HepG2 (cell line): Measurements from ENCODE around the gene STRBP. TPM values are rescaled to one million over a fixed set of nuclear protein-coding genes. Genes with fewer than 3 reads are reported as not detected.

Source experiments
- BCL6 ChIP-seq: IDR thresholded peaks from 2 replicates; pipeline ENCODE4 v1.6.1; 2016; ENCODE audit warnings: missing genetic modification reagents, missing compliant biosample characterization
- DZIP1 ChIP-seq: sonication (generic); formaldehyde crosslinking; IDR thresholded peaks from 2 replicates; pipeline ENCODE4 v1.5.0; 2020; ENCODE audit warnings: mild to moderate bottlenecking, missing genetic modification reagents
- GLMP ChIP-seq: sonication (generic); formaldehyde crosslinking; IDR thresholded peaks from 2 replicates; pipeline ENCODE4 v1.9.0; 2021; ENCODE audit warnings: missing genetic modification reagents, mild to moderate bottlenecking, borderline replicate concordance
- MNT ChIP-seq: fragments of 450-650 bp; IDR thresholded peaks from 2 replicates; pipeline ENCODE4 v1.6.1; 2016
- NFKBIZ ChIP-seq: IDR thresholded peaks from 2 replicates; pipeline ENCODE4 v1.6.1; 2018; ENCODE audit warnings: missing genetic modification reagents, missing compliant biosample characterization
- RXRA ChIP-seq: sonication (generic); formaldehyde crosslinking; IDR thresholded peaks from 2 replicates; pipeline ENCODE4 v1.5.1; 2020; ENCODE audit warnings: missing genetic modification reagents
- SOX6 ChIP-seq, 2 experiments: fragments of 450-650 bp in 1 of 2; sonication (generic) in 1 of 2; formaldehyde crosslinking in 1 of 2; IDR thresholded peaks; 2 replicates each; pipeline versions ENCODE4 v1.4.0 to v1.6.1; 2017 to 2020; ENCODE audit warnings: antibody characterized with exemption in 1 of 2, mild to moderate bottlenecking in 1 of 2, missing genetic modification reagents in 1 of 2
- TCF7 ChIP-seq: sonication (generic); IDR thresholded peaks from 2 replicates; pipeline ENCODE4 v1.6.1; 2016; ENCODE audit warnings: antibody characterized with exemption, low read depth
- THRA ChIP-seq: sonication (generic); formaldehyde crosslinking; IDR thresholded peaks from 2 replicates; pipeline ENCODE4 v1.4.0; 2020; ENCODE audit warnings: missing genetic modification reagents, borderline replicate concordance
- ZBTB37 ChIP-seq: sonication (generic); formaldehyde crosslinking; IDR thresholded peaks from 2 replicates; pipeline ENCODE4 v1.4.0; 2020; ENCODE audit warnings: mild to moderate bottlenecking, missing genetic modification reagents
- ZNF615 ChIP-seq: sonication (generic); formaldehyde crosslinking; IDR thresholded peaks from 2 replicates; pipeline ENCODE4 v1.5.0; 2020; ENCODE audit warnings: mild to moderate bottlenecking, missing genetic modification reagents, borderline replicate concordance
- ZNF646 ChIP-seq: sonication (generic); formaldehyde crosslinking; IDR thresholded peaks from 2 replicates; pipeline ENCODE4 v1.9.0; 2021; ENCODE audit warnings: mild to moderate bottlenecking, missing genetic modification reagents
- polyA plus RNA-seq, 8 experiments: library from polyadenylated mRNA; depleted of rRNA in 3 of 8; stranded (reverse) in 7 of 8; unstranded in 1 of 8; fragments of >200 nt; fragmentation: Illumina TruSeq in 4 of 8; extraction: Trizol in 4 of 8; gene quantifications; 2 replicates each; pipeline versions ENCODE4 v1.2.1 to v1.2.3, GENCODE V29; 2011 to 2016; ENCODE audit warnings: low read depth in 4 of 8, missing spikeins in 1 of 8, mixed read lengths in 1 of 8; ENCODE audit not compliant: insufficient read depth in 1 of 8
- total RNA-seq, 5 experiments: library from RNA; depleted of rRNA; stranded (reverse); fragments of >200 nt; fragmentation: Illumina TruSeq; extraction: Trizol; gene quantifications; 2 replicates each; pipeline ENCODE4 v1.2.3, GENCODE V29; 2016; ENCODE audit warnings: low read depth in 1 of 5

Gene STRBP
- total and polyA plus RNA-seq, 2 of the 13 experiments (the other 11 are each of a cell fraction or from before 2014, with no cell fraction given) = 14.5 to 38.5 TPM

GRCh38 chr9:123087359-123087888 is 181.0 kb downstream of the STRBP start (continued):
- TF ChIP-seq ZBTB37 (no peak), MNT (no peak), GLMP (CRISPR knock-in tag) (no peak), ZNF615 (no peak), SOX6 (IDR thresholded peaks at IDR 0.05) (no peak), SOX6 (CRISPR knock-in tag; IDR thresholded peaks at IDR 0.05) (peak; percentile 94), NFKBIZ (CRISPR knock-in tag) (no peak), DZIP1 (CRISPR knock-in tag) (no peak), BCL6 (CRISPR knock-in tag) (peak; percentile 81), THRA (CRISPR knock-in tag) (peak; percentile 54; the same call in 1 of the 2 replicates), ZNF646 (CRISPR knock-in tag) (no peak), TCF7 (peak; percentile 87), RXRA (peak; percentile 48; the same call in 1 of the 2 replicates)
